Fibroblast of skin of back (primary cell): ENCODE measurements around the gene SYMPK.

Experiments
- DNase-seq: peaks from one replicate; pipeline ENCODE4 v3.0.0-alpha.2; 2013

Gene SYMPK

GRCh38 chr19:45765702-45766295 lies 97.1 kb downstream of the SYMPK start:
- DNase-seq: no peak
